Keratinocyte (primary cell): Measurements from ENCODE around the gene MAPRE3. TPM values are rescaled to one million over a fixed set of nuclear protein-coding genes. Genes with fewer than 3 reads are reported as not detected.

Experiments
- DNase-seq: peaks from one replicate; pipeline ENCODE4 v3.0.0-alpha.2; 2011; ENCODE audit warnings: low read depth, missing footprints, low spot score
- FAIRE-seq: peaks from 2 replicates; lab custom pipeline; 2011; peaks lifted over from hg19 to GRCh38; lab: Jason Lieb, UNC
- H2AFZ ChIP-seq: 2 replicates; pipeline ENCODE4 v1.6.0; 2012; ENCODE audit warnings: low read length, control low read depth, inconsistent platforms; ENCODE audit not compliant: control insufficient read depth
- H3K27ac ChIP-seq: 2 replicates; pipeline ENCODE4 v1.5.1; 2011; ENCODE audit warnings: low read length; ENCODE audit not compliant: control insufficient read depth, insufficient read depth
- H3K27me3 ChIP-seq: 3 replicates; pipeline ENCODE4 v1.6.0; 2011; ENCODE audit warnings: low read length; ENCODE audit not compliant: control insufficient read depth, insufficient read depth; ENCODE audit errors: extremely low read depth
- H3K36me3 ChIP-seq, 2 experiments: 2 replicates in 1 of 2; 3 replicates in 1 of 2; pipeline ENCODE4 v1.5.1; 2011; ENCODE audit warnings: low read length in 2 of 2, mild to moderate bottlenecking in 1 of 2; ENCODE audit not compliant: control insufficient read depth in 2 of 2, insufficient read depth in 2 of 2; ENCODE audit errors: extremely low read depth in 1 of 2
- H3K4me1 ChIP-seq: 3 replicates; pipeline ENCODE4 v1.5.1; 2011; ENCODE audit warnings: low read length; ENCODE audit not compliant: control insufficient read depth, insufficient read depth; ENCODE audit errors: extremely low read depth
- H3K4me2 ChIP-seq: 3 replicates; pipeline ENCODE4 v1.6.0; 2011; ENCODE audit warnings: low read depth, low read length; ENCODE audit not compliant: control insufficient read depth, insufficient read depth; ENCODE audit errors: extremely low read depth
- H3K4me3 ChIP-seq, 3 experiments: fragments of 200-600 bp in 1 of 3; sonication (generic) in 1 of 3; 2 replicates in 2 of 3; 3 replicates in 1 of 3; pipeline ENCODE4 v1.5.1; 2011 to 2016; ENCODE audit warnings: low read length in 3 of 3, mild to moderate bottlenecking in 3 of 3, control low read depth in 2 of 3, inconsistent platforms in 1 of 3, low read depth in 1 of 3, mixed read lengths in 1 of 3, mixed run types in 1 of 3, moderate library complexity in 1 of 3; ENCODE audit not compliant: control insufficient read depth in 2 of 3, insufficient read depth in 2 of 3; ENCODE audit errors: extremely low read depth in 1 of 3
- H3K79me2 ChIP-seq: 2 replicates; pipeline ENCODE4 v1.6.0; 2012; ENCODE audit warnings: low read length; ENCODE audit not compliant: control insufficient read depth, insufficient read depth
- H3K9ac ChIP-seq: 3 replicates; pipeline ENCODE4 v1.6.0; 2011; ENCODE audit warnings: low read length; ENCODE audit not compliant: control insufficient read depth, insufficient read depth; ENCODE audit errors: extremely low read depth
- H3K9me1 ChIP-seq: 3 replicates; pipeline ENCODE4 v1.6.0; 2011; ENCODE audit warnings: low read length; ENCODE audit not compliant: control insufficient read depth, insufficient read depth; ENCODE audit errors: extremely low read depth
- H3K9me3 ChIP-seq: 2 replicates; pipeline ENCODE4 v1.5.1; 2012; ENCODE audit warnings: low read depth, low read length; ENCODE audit not compliant: control insufficient read depth
- H4K20me1 ChIP-seq: 3 replicates; pipeline ENCODE4 v1.6.0; 2011; ENCODE audit warnings: low read length; ENCODE audit not compliant: control insufficient read depth, insufficient read depth; ENCODE audit errors: extremely low read depth
- CTCF ChIP-seq, 3 experiments: IDR thresholded peaks in 1 of 3; conservative IDR thresholded peaks in 1 of 3; optimal IDR thresholded peaks in 1 of 3; 2 replicates in 2 of 3; 3 replicates in 1 of 3; pipeline versions ENCODE3 to v1.5.1; 2011; ENCODE audit warnings: low read length in 3 of 3, mild to moderate bottlenecking in 3 of 3, moderate library complexity in 2 of 3, control low read depth in 1 of 3, inconsistent platforms in 1 of 3; ENCODE audit not compliant: insufficient read depth in 2 of 3; ENCODE audit errors: extremely low read depth in 1 of 3
- EZH2 ChIP-seq: IDR thresholded peaks from one replicate; pipeline ENCODE4 v1.6.1; 2012; ENCODE audit warnings: inconsistent platforms, mild to moderate bottlenecking, low read length, moderate library complexity
- dilution Hi-C: fragments of 300-500 bp; cut with MboI; formaldehyde crosslinking; loops from one replicate; pipeline ENCODE4 v1.7.0; 2020; ENCODE audit warnings: low sequenced_read_pairs; ENCODE audit not compliant: extremely low pct_ligation_motif_present
- polyA plus RNA-seq, 5 experiments: library from polyadenylated mRNA; depleted of rRNA in 3 of 5; stranded (reverse) in 3 of 5; stranded (forward) in 1 of 5; unstranded in 1 of 5; fragments of >200 nt; gene quantifications; 1 replicate in 1 of 5; 2 replicates in 3 of 5; 3 replicates in 1 of 5; pipeline versions ENCODE4 v1.2.1 to v1.2.3, GENCODE V29; 2011 to 2012; ENCODE audit warnings: missing spikeins in 2 of 5, low read depth in 1 of 5, low replicate concordance in 1 of 5

The MAPRE3 gene
- polyA plus RNA-seq, 1 donor (not counting 4 experiments of a cell fraction or from before 2014, with no cell fraction given), result 12.6 TPM

GRCh38 chr2:26936855-26937254 lies 33.6 kb upstream of the MAPRE3 start:
- TF ChIP-seq EZH2 (no peak), CTCF (optimal IDR thresholded peaks at IDR 0.05 in 1 of 3, IDR thresholded peaks at IDR 0.05 in 1 of 3, conservative IDR thresholded peaks at IDR 0.05 in 1 of 3; ENCODE audit: extremely low read depth in 1 of 3, insufficient read depth in 2 of 3, low read length in 3 of 3) (no peak)
- FAIRE-seq, result no peak
- dilution Hi-C loops, result no loop called here

GRCh38 chr2:26938399-26939118 lies 31.9 kb upstream of the MAPRE3 start:
- dilution Hi-C loops, result no loop called here
- no peak overlapping the region for H3K9ac ChIP-seq
- TF ChIP-seq CTCF (optimal IDR thresholded peaks at IDR 0.05 in 1 of 3, IDR thresholded peaks at IDR 0.05 in 1 of 3, conservative IDR thresholded peaks at IDR 0.05 in 1 of 3; ENCODE audit: extremely low read depth in 1 of 3, insufficient read depth in 2 of 3, low read length in 3 of 3) (no peak), EZH2 (no peak)
- no peaks in the 10 kb centered on the region for H3K79me2 ChIP-seq
- no peaks in the 10 kb centered on the region for H3K9me1 ChIP-seq
- no peak overlapping the region for H3K4me3 ChIP-seq
- no peaks in the 10 kb centered on the region for H3K36me3 ChIP-seq
- DNase-seq (no peak), FAIRE-seq (no peak)
- H4K20me1 ChIP-seq, result no peaks in the 10 kb centered on the region
- no peak overlapping the region for H2AFZ ChIP-seq
- no peaks in the 10 kb centered on the region for H3K9me3 ChIP-seq
- H3K4me2 ChIP-seq, result no peak overlapping the region
- peaks cover 7% of the 10 kb centered on the region for H3K4me1 ChIP-seq
- H3K27me3 ChIP-seq, result peaks cover 10% of the 10 kb centered on the region
- no peak overlapping the region for H3K27ac ChIP-seq

More at GRCh38 chr2:26936855-26937254, 33.6 kb upstream of the MAPRE3 start:
- Histone ChIP-seq H3K4me3 (no peak overlapping the region), H3K9me1 (no peaks in the 10 kb centered on the region), H3K9me3 (no peaks in the 10 kb centered on the region), H3K79me2 (no peaks in the 10 kb centered on the region), H3K27ac (no peak overlapping the region), H3K36me3 (no peaks in the 10 kb centered on the region), H3K9ac (no peak overlapping the region), H3K4me2 (no peak overlapping the region), H2AFZ (no peak overlapping the region), H3K4me1 (peaks cover 7% of the 10 kb centered on the region), H3K27me3 (peaks cover 14% of the 10 kb centered on the region), H4K20me1 (no peaks in the 10 kb centered on the region)
- no peak for DNase-seq
